K562 (cell line): ENCODE measurements around the gene CIAO1. TPM values are rescaled to one million over a fixed set of nuclear protein-coding genes. Genes with fewer than 3 reads are reported as not detected.

ENCODE experiments used
- ARID1B ChIP-seq: fragments of 450-650 bp; IDR thresholded peaks from 2 replicates; pipeline ENCODE4 v1.6.1; 2016; ENCODE audit warnings: antibody characterized with exemption, mild to moderate bottlenecking, inconsistent platforms
- ATF2 ChIP-seq: sonication (generic); formaldehyde crosslinking; IDR thresholded peaks from 2 replicates; pipeline ENCODE4 v1.8.1; 2022; ENCODE audit warnings: missing genetic modification reagents
- FOXM1 ChIP-seq, 2 experiments: fragments of 450-650 bp in 1 of 2; sonication (generic) in 1 of 2; formaldehyde crosslinking in 1 of 2; IDR thresholded peaks; 2 replicates each; pipeline versions ENCODE4 v1.6.1 to v1.9.0; 2017 to 2022; ENCODE audit warnings: low read depth in 2 of 2, mild to moderate bottlenecking in 2 of 2, missing genetic modification reagents in 1 of 2, moderate library complexity in 1 of 2
- HDAC8 ChIP-seq: fragments of 450-650 bp; IDR thresholded peaks from 2 replicates; pipeline ENCODE4 v1.6.1; 2016; ENCODE audit warnings: mild to moderate bottlenecking, missing genetic modification characterization, moderate library complexity, missing compliant biosample characterization
- NCOR1 ChIP-seq: fragments of 450-650 bp; IDR thresholded peaks from 2 replicates; pipeline ENCODE4 v1.6.1; 2016; ENCODE audit warnings: mild to moderate bottlenecking, moderate library complexity
- PRMT5 ChIP-seq: sonication (generic); formaldehyde crosslinking; IDR thresholded peaks from 2 replicates; pipeline ENCODE4 v1.5.0; 2020; ENCODE audit warnings: missing genetic modification reagents
- SMC3 ChIP-seq: conservative IDR thresholded peaks from 2 replicates; pipeline ENCODE4 v1.6.1; 2011; ENCODE audit warnings: low read depth, low read length, improper control_type of control experiment; ENCODE audit not compliant: insufficient read depth
- TAF15 ChIP-seq: fragments of 200-400 bp; formaldehyde crosslinking; IDR thresholded peaks from 2 replicates; pipeline ENCODE4 v1.6.1; 2017; ENCODE audit warnings: mild to moderate bottlenecking, low read depth, low read length, moderate library complexity
- ZNF589 ChIP-seq: fragments of 200-800 bp; sonication (Bioruptor generic); IDR thresholded peaks from 2 replicates; pipeline ENCODE4 v1.6.1; 2016; ENCODE audit warnings: low read depth, missing genetic modification characterization, missing compliant biosample characterization
- polyA plus RNA-seq, 8 experiments: library from polyadenylated mRNA; depleted of rRNA in 4 of 8; stranded (reverse) in 5 of 8; unstranded in 3 of 8; fragments of >200 nt; fragmentation: Nextera tagmentation in 2 of 8; fragmentation: Illumina TruSeq in 1 of 8; extraction: Ambion mirVana in 2 of 8; extraction: Trizol in 1 of 8; gene quantifications; 2 replicates each; pipeline versions ENCODE4 v1.2.1 to v1.2.3, GENCODE V29; 2011 to 2014; ENCODE audit warnings: inconsistent platforms in 1 of 8, missing spikeins in 1 of 8
- total RNA-seq, 7 experiments: library from RNA; depleted of rRNA in 6 of 7; stranded (reverse); fragments of >200 nt in 6 of 7; fragmentation: Illumina TruSeq in 2 of 7; extraction: Trizol in 2 of 7; gene quantifications; 2 replicates each; pipeline versions ENCODE4 v1.2.1 to v1.2.3, GENCODE V29; 2011 to 2021; ENCODE audit warnings: low replicate concordance in 1 of 7
- TF ChIP-seq, protein P1 (sequence below): sonication (generic); formaldehyde crosslinking; IDR thresholded peaks from 2 replicates; pipeline ENCODE4 v1.8.0; 2022; ENCODE audit warnings: mild to moderate bottlenecking, missing genetic modification reagents
- TF ChIP-seq, protein P2 (sequence below), 2 experiments: fragments of 450-650 bp in 1 of 2; sonication (generic) in 1 of 2; formaldehyde crosslinking in 1 of 2; IDR thresholded peaks; 2 replicates each; pipeline versions ENCODE4 v1.7.1 to v1.9.0; 2016 to 2022; ENCODE audit warnings: inconsistent platforms in 1 of 2, mild to moderate bottlenecking in 1 of 2, missing genetic modification reagents in 1 of 2

The CIAO1 gene
- total and polyA plus RNA-seq, 9 of the 15 experiments (the other 6 are each of a cell fraction or from before 2014, with no cell fraction given), result 11.4 to 156 (median 92.8) TPM

- TF ChIP-seq, protein P1, sequence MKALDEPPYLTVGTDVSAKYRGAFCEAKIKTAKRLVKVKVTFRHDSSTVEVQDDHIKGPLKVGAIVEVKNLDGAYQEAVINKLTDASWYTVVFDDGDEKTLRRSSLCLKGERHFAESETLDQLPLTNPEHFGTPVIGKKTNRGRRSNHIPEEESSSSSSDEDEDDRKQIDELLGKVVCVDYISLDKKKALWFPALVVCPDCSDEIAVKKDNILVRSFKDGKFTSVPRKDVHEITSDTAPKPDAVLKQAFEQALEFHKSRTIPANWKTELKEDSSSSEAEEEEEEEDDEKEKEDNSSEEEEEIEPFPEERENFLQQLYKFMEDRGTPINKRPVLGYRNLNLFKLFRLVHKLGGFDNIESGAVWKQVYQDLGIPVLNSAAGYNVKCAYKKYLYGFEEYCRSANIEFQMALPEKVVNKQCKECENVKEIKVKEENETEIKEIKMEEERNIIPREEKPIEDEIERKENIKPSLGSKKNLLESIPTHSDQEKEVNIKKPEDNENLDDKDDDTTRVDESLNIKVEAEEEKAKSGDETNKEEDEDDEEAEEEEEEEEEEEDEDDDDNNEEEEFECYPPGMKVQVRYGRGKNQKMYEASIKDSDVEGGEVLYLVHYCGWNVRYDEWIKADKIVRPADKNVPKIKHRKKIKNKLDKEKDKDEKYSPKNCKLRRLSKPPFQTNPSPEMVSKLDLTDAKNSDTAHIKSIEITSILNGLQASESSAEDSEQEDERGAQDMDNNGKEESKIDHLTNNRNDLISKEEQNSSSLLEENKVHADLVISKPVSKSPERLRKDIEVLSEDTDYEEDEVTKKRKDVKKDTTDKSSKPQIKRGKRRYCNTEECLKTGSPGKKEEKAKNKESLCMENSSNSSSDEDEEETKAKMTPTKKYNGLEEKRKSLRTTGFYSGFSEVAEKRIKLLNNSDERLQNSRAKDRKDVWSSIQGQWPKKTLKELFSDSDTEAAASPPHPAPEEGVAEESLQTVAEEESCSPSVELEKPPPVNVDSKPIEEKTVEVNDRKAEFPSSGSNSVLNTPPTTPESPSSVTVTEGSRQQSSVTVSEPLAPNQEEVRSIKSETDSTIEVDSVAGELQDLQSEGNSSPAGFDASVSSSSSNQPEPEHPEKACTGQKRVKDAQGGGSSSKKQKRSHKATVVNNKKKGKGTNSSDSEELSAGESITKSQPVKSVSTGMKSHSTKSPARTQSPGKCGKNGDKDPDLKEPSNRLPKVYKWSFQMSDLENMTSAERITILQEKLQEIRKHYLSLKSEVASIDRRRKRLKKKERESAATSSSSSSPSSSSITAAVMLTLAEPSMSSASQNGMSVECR, result no peak
- TF ChIP-seq TAF15 (no peak), HDAC8 (tag) (no peak), PRMT5 (CRISPR knock-in tag) (no peak), FOXM1 (IDR thresholded peaks at IDR 0.05; ENCODE audit: low read depth) (peak; percentile 44; the same call in 1 of the 2 replicates), FOXM1 (CRISPR knock-in tag; IDR thresholded peaks at IDR 0.05; ENCODE audit: low read depth) (no peak), ARID1B (no peak; the same call in 1 of the 2 replicates), ATF2 (CRISPR knock-in tag) (no peak), ZNF589 (CRISPR knock-in tag) (peak; percentile 96), SMC3 (no peak), NCOR1 (no peak)
- TF ChIP-seq, protein P2, sequence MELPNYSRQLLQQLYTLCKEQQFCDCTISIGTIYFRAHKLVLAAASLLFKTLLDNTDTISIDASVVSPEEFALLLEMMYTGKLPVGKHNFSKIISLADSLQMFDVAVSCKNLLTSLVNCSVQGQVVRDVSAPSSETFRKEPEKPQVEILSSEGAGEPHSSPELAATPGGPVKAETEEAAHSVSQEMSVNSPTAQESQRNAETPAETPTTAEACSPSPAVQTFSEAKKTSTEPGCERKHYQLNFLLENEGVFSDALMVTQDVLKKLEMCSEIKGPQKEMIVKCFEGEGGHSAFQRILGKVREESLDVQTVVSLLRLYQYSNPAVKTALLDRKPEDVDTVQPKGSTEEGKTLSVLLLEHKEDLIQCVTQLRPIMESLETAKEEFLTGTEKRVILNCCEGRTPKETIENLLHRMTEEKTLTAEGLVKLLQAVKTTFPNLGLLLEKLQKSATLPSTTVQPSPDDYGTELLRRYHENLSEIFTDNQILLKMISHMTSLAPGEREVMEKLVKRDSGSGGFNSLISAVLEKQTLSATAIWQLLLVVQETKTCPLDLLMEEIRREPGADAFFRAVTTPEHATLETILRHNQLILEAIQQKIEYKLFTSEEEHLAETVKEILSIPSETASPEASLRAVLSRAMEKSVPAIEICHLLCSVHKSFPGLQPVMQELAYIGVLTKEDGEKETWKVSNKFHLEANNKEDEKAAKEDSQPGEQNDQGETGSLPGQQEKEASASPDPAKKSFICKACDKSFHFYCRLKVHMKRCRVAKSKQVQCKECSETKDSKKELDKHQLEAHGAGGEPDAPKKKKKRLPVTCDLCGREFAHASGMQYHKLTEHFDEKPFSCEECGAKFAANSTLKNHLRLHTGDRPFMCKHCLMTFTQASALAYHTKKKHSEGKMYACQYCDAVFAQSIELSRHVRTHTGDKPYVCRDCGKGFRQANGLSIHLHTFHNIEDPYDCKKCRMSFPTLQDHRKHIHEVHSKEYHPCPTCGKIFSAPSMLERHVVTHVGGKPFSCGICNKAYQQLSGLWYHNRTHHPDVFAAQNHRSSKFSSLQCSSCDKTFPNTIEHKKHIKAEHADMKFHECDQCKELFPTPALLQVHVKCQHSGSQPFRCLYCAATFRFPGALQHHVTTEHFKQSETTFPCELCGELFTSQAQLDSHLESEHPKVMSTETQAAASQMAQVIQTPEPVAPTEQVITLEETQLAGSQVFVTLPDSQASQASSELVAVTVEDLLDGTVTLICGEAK (IDR thresholded peaks at IDR 0.05), result no peak
- TF ChIP-seq, protein P2 (CRISPR knock-in tag; IDR thresholded peaks at IDR 0.05), result no peak
Observed at GRCh38 chr2:96225016-96225533, 41.0 kb upstream of the CIAO1 start (continued).
